GM23248 (cell line): ENCODE results near the gene DYNLRB1.
"Not testable (repeated sequence)": the region's sequence is repeated elsewhere in the genome, so short reads cannot be mapped to it uniquely, and the experiment has no call there.

Experiments
- EZH2 ChIP-seq: fragments of 200-600 bp; sonication (generic); IDR thresholded peaks from 2 replicates; pipeline ENCODE4 v1.6.1; 2018; ENCODE audit warnings: antibody characterized with exemption, mild to moderate bottlenecking; ENCODE audit not compliant: insufficient read depth, poor library complexity, severe bottlenecking
- EZH2phosphoT487 ChIP-seq: fragments of 200-600 bp; sonication (generic); IDR thresholded peaks from 2 replicates; pipeline ENCODE4 v1.6.1; 2018; ENCODE audit warnings: antibody characterized with exemption, moderate library complexity, mild to moderate bottlenecking, low read depth; ENCODE audit not compliant: insufficient read depth

- TF ChIP-seq EZH2, EZH2phosphoT487: not testable (repeated sequence)
Observed at GRCh38 chr20:34483585-34484220, 32.5 kb upstream of the DYNLRB1 start.
